ENCODE data around the gene TRAP1. TPM values are rescaled to one million over a fixed set of nuclear protein-coding genes. Genes with fewer than 3 reads are reported as not detected.

Gene TRAP1
- total RNA-seq, 3 donors from 2014 or later: 44.8 to 69.5 (median 51.4) TPM

GRCh38 chr16:3730161-3731125 lies 13.1 kb upstream of the TRAP1 start:
- Histone ChIP-seq H3K4me1 (no peaks in the 10 kb centered on the region), H3K4me3 (no peak overlapping the region), H3K9me3 (no peaks in the 10 kb centered on the region), H3K36me3 (peaks cover 20% of the 10 kb centered on the region), H3K27me3 (no peaks in the 10 kb centered on the region), H3K27ac (no peak overlapping the region)
- DNase-seq (ENCODE audit: low spot score in 2 of 2): no peak
- intact Hi-C loops (cut with DNase I; ENCODE audit: low total_unique reads): no loop called here
- TF ChIP-seq POLR2AphosphoS5 (IDR thresholded peaks at IDR 0.05) (no peak), CTCF (IDR thresholded peaks at IDR 0.05) (no peak), POLR2A (IDR thresholded peaks at IDR 0.05) (no peak)

GRCh38 chr16:3729161-3730112 lies 12.1 kb upstream of the TRAP1 start:
- H3K4me1 ChIP-seq: no peaks in the 10 kb centered on the region
- peaks cover 18% of the 10 kb centered on the region for H3K36me3 ChIP-seq
- DNase-seq (ENCODE audit: low spot score in 2 of 2): no peak
- H3K4me3 ChIP-seq: no peak overlapping the region
- H3K27ac ChIP-seq: no peak overlapping the region
- TF ChIP-seq POLR2A (IDR thresholded peaks at IDR 0.05) (no peak), POLR2AphosphoS5 (IDR thresholded peaks at IDR 0.05) (no peak), CTCF (IDR thresholded peaks at IDR 0.05) (no peak)
- no peaks in the 10 kb centered on the region for H3K27me3 ChIP-seq
- intact Hi-C loops (cut with DNase I; ENCODE audit: low total_unique reads): no loop called here
- no peaks in the 10 kb centered on the region for H3K9me3 ChIP-seq

- Histone ChIP-seq H3K9me3 (no peaks in the 10 kb centered on the region), H3K27me3 (no peaks in the 10 kb centered on the region), H3K36me3 (peaks cover 18% of the 10 kb centered on the region), H3K4me1 (no peaks in the 10 kb centered on the region), H3K27ac (no peak overlapping the region), H3K4me3 (no peak overlapping the region)
- DNase-seq (ENCODE audit: low spot score in 2 of 2): no peak
- intact Hi-C loops (cut with DNase I; ENCODE audit: low total_unique reads): no loop called here
- TF ChIP-seq CTCF (IDR thresholded peaks at IDR 0.05) (no peak), POLR2A (IDR thresholded peaks at IDR 0.05) (no peak), POLR2AphosphoS5 (IDR thresholded peaks at IDR 0.05) (no peak)
Observed at GRCh38 chr16:3728424-3729160, 11.3 kb upstream of the TRAP1 start.

GRCh38 chr16:3727806-3728381 lies 10.6 kb upstream of the TRAP1 start:
- H3K27me3 ChIP-seq: no peaks in the 10 kb centered on the region
- peaks cover 18% of the 10 kb centered on the region for H3K36me3 ChIP-seq
- DNase-seq (ENCODE audit: low spot score in 2 of 2): no peak
- no peak overlapping the region for H3K27ac ChIP-seq
- no peaks in the 10 kb centered on the region for H3K9me3 ChIP-seq
- no peak overlapping the region for H3K4me3 ChIP-seq
- no peaks in the 10 kb centered on the region for H3K4me1 ChIP-seq
- intact Hi-C loops (cut with DNase I; ENCODE audit: low total_unique reads): no loop called here
- no peak for TF ChIP-seq CTCF (IDR thresholded peaks at IDR 0.05)
- no peak for TF ChIP-seq POLR2AphosphoS5 (IDR thresholded peaks at IDR 0.05)
- TF ChIP-seq POLR2A (IDR thresholded peaks at IDR 0.05): no peak
